Astrocyte (in vitro differentiated cells and primary cell): ENCODE data around the gene DCST2. TPM values are rescaled to one million over a fixed set of nuclear protein-coding genes. Genes with fewer than 3 reads are reported as not detected.

Source experiments
- DNase-seq: peaks from one replicate; pipeline ENCODE4 v3.0.0-alpha.2; 2010; ENCODE audit warnings: low read depth
- FAIRE-seq: peaks from 2 replicates; lab custom pipeline; 2011; peaks lifted over from hg19 to GRCh38; lab: Jason Lieb, UNC
- H2AFZ ChIP-seq: 2 replicates; pipeline ENCODE4 v1.6.0; 2012; ENCODE audit warnings: low read depth, low read length, inconsistent platforms
- H3K27ac ChIP-seq: 2 replicates; pipeline ENCODE4 v1.5.1; 2011; ENCODE audit warnings: low read depth, low read length, inconsistent platforms
- H3K27me3 ChIP-seq: 2 replicates; pipeline ENCODE4 v1.6.0; 2011; ENCODE audit warnings: low read length, inconsistent platforms; ENCODE audit not compliant: insufficient read depth
- H3K36me3 ChIP-seq: 2 replicates; pipeline ENCODE4 v1.5.1; 2011; ENCODE audit warnings: low read length, inconsistent platforms; ENCODE audit not compliant: insufficient read depth
- H3K4me1 ChIP-seq: 2 replicates; pipeline ENCODE4 v1.5.1; 2011; ENCODE audit warnings: low read length, inconsistent platforms; ENCODE audit not compliant: insufficient read depth
- H3K4me2 ChIP-seq: 2 replicates; pipeline ENCODE4 v1.6.0; 2012; ENCODE audit warnings: low read length, inconsistent platforms
- H3K4me3 ChIP-seq: 2 replicates; pipeline ENCODE4 v1.5.1; 2011; ENCODE audit warnings: low read depth, mild to moderate bottlenecking, low read length, inconsistent platforms; ENCODE audit not compliant: insufficient read depth
- H3K79me2 ChIP-seq: 2 replicates; pipeline ENCODE4 v1.6.0; 2012; ENCODE audit warnings: mild to moderate bottlenecking, low read length, inconsistent platforms; ENCODE audit not compliant: insufficient read depth
- H3K9ac ChIP-seq: 2 replicates; pipeline ENCODE4 v1.6.0; 2012; ENCODE audit warnings: mild to moderate bottlenecking, low read length, inconsistent platforms
- H3K9me3 ChIP-seq: 2 replicates; pipeline ENCODE4 v1.5.1; 2012; ENCODE audit warnings: low read depth, mild to moderate bottlenecking, low read length, inconsistent platforms; ENCODE audit not compliant: insufficient read depth
- H4K20me1 ChIP-seq: 2 replicates; pipeline ENCODE4 v1.6.0; 2012; ENCODE audit warnings: low read length, inconsistent platforms; ENCODE audit not compliant: insufficient read depth
- H3K27ac Mint-ChIP-seq: one replicate; pipeline ENCODE4 v1.8.0; 2021; ENCODE audit warnings: mild to moderate bottlenecking, mixed read lengths; ENCODE audit not compliant: unreplicated experiment
- H3K27me3 Mint-ChIP-seq: one replicate; pipeline ENCODE4 v1.8.0; 2021; ENCODE audit warnings: low read depth, mixed read lengths; ENCODE audit not compliant: unreplicated experiment
- H3K36me3 Mint-ChIP-seq: one replicate; pipeline ENCODE4 v1.8.0; 2021; ENCODE audit warnings: low read depth, mixed read lengths; ENCODE audit not compliant: unreplicated experiment
- H3K4me1 Mint-ChIP-seq: one replicate; pipeline ENCODE4 v1.8.0; 2021; ENCODE audit warnings: low read depth, mixed read lengths; ENCODE audit not compliant: unreplicated experiment
- H3K4me3 Mint-ChIP-seq: one replicate; pipeline ENCODE4 v1.8.0; 2021; ENCODE audit warnings: mild to moderate bottlenecking, moderate library complexity, mixed read lengths; ENCODE audit not compliant: unreplicated experiment
- H3K9me3 Mint-ChIP-seq: one replicate; pipeline ENCODE4 v1.8.0; 2021; ENCODE audit warnings: mild to moderate bottlenecking, mixed read lengths; ENCODE audit not compliant: unreplicated experiment
- EZH2 ChIP-seq: IDR thresholded peaks from 2 replicates; pipeline ENCODE4 v1.6.1; 2012; ENCODE audit warnings: mild to moderate bottlenecking, low read length, inconsistent platforms; ENCODE audit not compliant: insufficient read depth
- total RNA-seq: library from RNA; stranded (reverse); gene quantifications from 2 replicates; pipeline ENCODE4 v1.2.1, GENCODE V29; 2021
- TF ChIP-seq, protein P1 (sequence below): IDR thresholded peaks from 2 replicates; pipeline ENCODE4 v1.5.1; 2011; ENCODE audit warnings: low read depth, mild to moderate bottlenecking, inconsistent platforms, low read length, moderate library complexity; ENCODE audit not compliant: insufficient read depth

Gene DCST2
- total RNA-seq, 1 donor from 2014 or later: 0.34 TPM

GRCh38 chr1:155017041-155017945, 16.3 kb downstream of the DCST2 start:
- Histone ChIP-seq H3K27me3 (no peaks in the 10 kb centered on the region), H3K9ac (peak overlapping the region; percentile 46), H3K4me3 (no peak overlapping the region), H3K27ac (peak overlapping the region; percentile 19), H3K9me3 (no peaks in the 10 kb centered on the region), H3K79me2 (no peaks in the 10 kb centered on the region), H2AFZ (peak overlapping the region; percentile 43), H3K4me2 (peak overlapping the region; percentile 78), H3K4me1 (peaks cover 9% of the 10 kb centered on the region), H3K36me3 (no peaks in the 10 kb centered on the region), H4K20me1 (peaks cover 32% of the 10 kb centered on the region)
- H3K27ac Mint-ChIP-seq: peak overlapping the region; percentile 81
- TF ChIP-seq, protein P1, sequence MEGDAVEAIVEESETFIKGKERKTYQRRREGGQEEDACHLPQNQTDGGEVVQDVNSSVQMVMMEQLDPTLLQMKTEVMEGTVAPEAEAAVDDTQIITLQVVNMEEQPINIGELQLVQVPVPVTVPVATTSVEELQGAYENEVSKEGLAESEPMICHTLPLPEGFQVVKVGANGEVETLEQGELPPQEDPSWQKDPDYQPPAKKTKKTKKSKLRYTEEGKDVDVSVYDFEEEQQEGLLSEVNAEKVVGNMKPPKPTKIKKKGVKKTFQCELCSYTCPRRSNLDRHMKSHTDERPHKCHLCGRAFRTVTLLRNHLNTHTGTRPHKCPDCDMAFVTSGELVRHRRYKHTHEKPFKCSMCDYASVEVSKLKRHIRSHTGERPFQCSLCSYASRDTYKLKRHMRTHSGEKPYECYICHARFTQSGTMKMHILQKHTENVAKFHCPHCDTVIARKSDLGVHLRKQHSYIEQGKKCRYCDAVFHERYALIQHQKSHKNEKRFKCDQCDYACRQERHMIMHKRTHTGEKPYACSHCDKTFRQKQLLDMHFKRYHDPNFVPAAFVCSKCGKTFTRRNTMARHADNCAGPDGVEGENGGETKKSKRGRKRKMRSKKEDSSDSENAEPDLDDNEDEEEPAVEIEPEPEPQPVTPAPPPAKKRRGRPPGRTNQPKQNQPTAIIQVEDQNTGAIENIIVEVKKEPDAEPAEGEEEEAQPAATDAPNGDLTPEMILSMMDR: peak; percentile 84
- TF ChIP-seq EZH2: no peak
- no peaks in the 10 kb centered on the region for H3K27me3 Mint-ChIP-seq
- H3K4me1 Mint-ChIP-seq: peaks cover 29% of the 10 kb centered on the region
- peaks cover 6% of the 10 kb centered on the region for H3K36me3 Mint-ChIP-seq
- DNase-seq (peak; percentile 77), FAIRE-seq (no peak)
- peak overlapping the region; percentile 45 for H3K4me3 Mint-ChIP-seq
- H3K9me3 Mint-ChIP-seq: no peaks in the 10 kb centered on the region

- H3K9ac ChIP-seq: no peak overlapping the region
- Mint-ChIP-seq H3K4me1 (peaks cover 25% of the 10 kb centered on the region), H3K4me3 (no peak overlapping the region), H3K9me3 (no peaks in the 10 kb centered on the region), H3K27ac (no peak overlapping the region), H3K27me3 (no peaks in the 10 kb centered on the region), H3K36me3 (peaks cover 6% of the 10 kb centered on the region)
- no peak overlapping the region for H3K4me3 ChIP-seq
- DNase-seq (no peak), FAIRE-seq (no peak)
- no peak overlapping the region for H3K4me2 ChIP-seq
- peaks cover 33% of the 10 kb centered on the region for H4K20me1 ChIP-seq
- H3K27ac ChIP-seq: no peak overlapping the region
- H3K36me3 ChIP-seq: no peaks in the 10 kb centered on the region
- no peak overlapping the region for H2AFZ ChIP-seq
- no peaks in the 10 kb centered on the region for H3K27me3 ChIP-seq
- peaks cover 9% of the 10 kb centered on the region for H3K4me1 ChIP-seq
- TF ChIP-seq, protein P1: no peak
- no peak for TF ChIP-seq EZH2
- H3K79me2 ChIP-seq: no peaks in the 10 kb centered on the region
- H3K9me3 ChIP-seq: no peaks in the 10 kb centered on the region
These were observed 17.2 kb downstream of the DCST2 start for GRCh38 chr1:155016231-155016831.
